ENCODE measurements around the gene ASPA. TPM values are rescaled to one million over a fixed set of nuclear protein-coding genes. Genes with fewer than 3 reads are reported as not detected.
"Not testable (repeated sequence)": the region's sequence is repeated elsewhere in the genome, so short reads cannot be mapped to it uniquely, and the experiment has no call there.

ASPA gene
- total and polyA plus RNA-seq, 8 donors: 0.53 to 7.3 (median 3.1) TPM; not detected in 1

- intact Hi-C loops (cut with DNase I; ENCODE audit: low total_unique reads): no loop called here
- WGBS, 5 donors: 65 to 74% (median 69%) methylated on average over 2 of the region's 2 CpGs
- no peak for TF ChIP-seq POLR2AphosphoS5 (IDR thresholded peaks at IDR 0.05)
- no peak for TF ChIP-seq CTCF (IDR thresholded peaks at IDR 0.05)
- TF ChIP-seq POLR2A (IDR thresholded peaks at IDR 0.05): no peak
- no peak for TF ChIP-seq EP300 (IDR thresholded peaks at IDR 0.05)
Measured at GRCh38 chr17:3440451-3440850, 35.3 kb upstream of the ASPA start.

GRCh38 chr17:3447625-3448024 lies 28.2 kb upstream of the ASPA start:
- H3K27ac ChIP-seq: no peak overlapping the region
- H3K9me3 ChIP-seq: no peaks in the 10 kb centered on the region
- DNase-seq: peak in 1 of 2 donors; percentile 6
- no peaks in the 10 kb centered on the region for H3K36me3 ChIP-seq
- intact Hi-C loops (cut with DNase I; ENCODE audit: low total_unique reads): no loop called here
- no peak overlapping the region for H3K4me3 ChIP-seq
- TF ChIP-seq POLR2A (IDR thresholded peaks at IDR 0.05) (no peak), EP300 (IDR thresholded peaks at IDR 0.05) (no peak), POLR2AphosphoS5 (IDR thresholded peaks at IDR 0.05) (no peak), CTCF (IDR thresholded peaks at IDR 0.05) (no peak)
- peaks cover 0 to 6% (median 2%) of the 10 kb centered on the region in 4 donors for H3K4me1 ChIP-seq
- peaks cover 0 to 1% (median 0%) of the 10 kb centered on the region in 3 donors for H3K27me3 ChIP-seq
- WGBS, 5 donors: 49 to 63% (median 55%) methylated on average over 2 of the region's 2 CpGs

More at GRCh38 chr17:3440451-3440850, 35.3 kb upstream of the ASPA start:
- Histone ChIP-seq H3K4me3 (no peak overlapping the region), H3K36me3 (no peaks in the 10 kb centered on the region), H3K4me1 (no peaks in the 10 kb centered on the region), H3K9me3 (no peaks in the 10 kb centered on the region), H3K27ac (no peak overlapping the region), H3K27me3 (peaks cover 0 to 13% (median 0%) of the 10 kb centered on the region in 3 donors)
- DNase-seq: no peak

GRCh38 chr17:3448059-3448665 lies 27.6 kb upstream of the ASPA start:
- no peaks in the 10 kb centered on the region for H3K27me3 ChIP-seq
- DNase-seq: peak in 1 of 2 donors; percentile 4
- intact Hi-C loops (cut with DNase I; ENCODE audit: low total_unique reads): no loop called here
- no peak overlapping the region for H3K27ac ChIP-seq
- TF ChIP-seq POLR2A (IDR thresholded peaks at IDR 0.05) (no peak), CTCF (IDR thresholded peaks at IDR 0.05) (no peak)
- WGBS, 5 donors: 28 to 48% (median 45%) methylated on average over 2 of the region's 2 CpGs
- H3K4me1 ChIP-seq: peaks cover 0 to 6% (median 2%) of the 10 kb centered on the region in 4 donors
- H3K4me3 ChIP-seq: no peak overlapping the region
- no peaks in the 10 kb centered on the region for H3K9me3 ChIP-seq
- H3K36me3 ChIP-seq: no peaks in the 10 kb centered on the region

GRCh38 chr17:3466355-3466754 lies 9.4 kb upstream of the ASPA start:
- intact Hi-C loops (cut with DNase I; ENCODE audit: low total_unique reads); H3K27me3 ChIP-seq; H3K36me3 ChIP-seq; H3K4me1 ChIP-seq; DNase-seq; H3K9me3 ChIP-seq; H3K4me3 ChIP-seq; H3K27ac ChIP-seq: not testable (repeated sequence)
- WGBS, 5 donors: 52 to 79% (median 62%) methylated on average over 1 of the region's 1 CpG

GRCh38 chr17:3469529-3469928 lies 6.3 kb upstream of the ASPA start:
- no peak for TF ChIP-seq POLR2A (IDR thresholded peaks at IDR 0.05)
- no peak for TF ChIP-seq EP300 (IDR thresholded peaks at IDR 0.05)
- TF ChIP-seq CTCF (IDR thresholded peaks at IDR 0.05): no peak
- TF ChIP-seq POLR2AphosphoS5 (IDR thresholded peaks at IDR 0.05): no peak
- 46 to 72% (median 54%) methylated on average over 5 of the region's 5 CpGs for WGBS, 5 donors
- H3K27ac ChIP-seq: no peak overlapping the region
- H3K36me3 ChIP-seq: no peaks in the 10 kb centered on the region
- DNase-seq: no peak
- H3K9me3 ChIP-seq: no peaks in the 10 kb centered on the region
- no peak overlapping the region for H3K4me3 ChIP-seq
- intact Hi-C loops (cut with DNase I; ENCODE audit: low total_unique reads): no loop called here
- H3K27me3 ChIP-seq: no peaks in the 10 kb centered on the region
- H3K4me1 ChIP-seq: peaks cover 0 to 8% (median 5%) of the 10 kb centered on the region in 4 donors
